ENCODE results near the gene POLR1H.

The POLR1H gene

DNA sequence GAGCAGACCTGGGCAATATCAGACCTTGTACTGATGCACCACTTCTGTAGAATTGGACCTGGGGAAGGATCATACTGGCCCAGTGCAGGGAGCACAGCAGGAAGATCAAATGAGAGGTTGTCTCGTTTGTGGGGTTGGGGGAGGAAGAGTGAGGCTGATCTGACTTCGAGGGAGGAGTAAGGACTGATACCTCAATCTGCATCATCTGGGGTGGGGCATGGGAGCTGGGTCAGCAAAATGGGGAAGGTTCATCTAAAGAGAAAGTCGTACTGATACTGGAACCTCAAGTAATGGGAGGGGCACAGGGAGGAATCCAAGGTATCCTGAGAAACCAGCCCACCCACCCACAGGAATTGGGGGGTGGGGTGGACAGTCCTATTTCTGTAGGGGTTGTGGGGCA lies 10.8 kb downstream of the POLR1H start:
- TF ChIP-seq, protein P1, sequence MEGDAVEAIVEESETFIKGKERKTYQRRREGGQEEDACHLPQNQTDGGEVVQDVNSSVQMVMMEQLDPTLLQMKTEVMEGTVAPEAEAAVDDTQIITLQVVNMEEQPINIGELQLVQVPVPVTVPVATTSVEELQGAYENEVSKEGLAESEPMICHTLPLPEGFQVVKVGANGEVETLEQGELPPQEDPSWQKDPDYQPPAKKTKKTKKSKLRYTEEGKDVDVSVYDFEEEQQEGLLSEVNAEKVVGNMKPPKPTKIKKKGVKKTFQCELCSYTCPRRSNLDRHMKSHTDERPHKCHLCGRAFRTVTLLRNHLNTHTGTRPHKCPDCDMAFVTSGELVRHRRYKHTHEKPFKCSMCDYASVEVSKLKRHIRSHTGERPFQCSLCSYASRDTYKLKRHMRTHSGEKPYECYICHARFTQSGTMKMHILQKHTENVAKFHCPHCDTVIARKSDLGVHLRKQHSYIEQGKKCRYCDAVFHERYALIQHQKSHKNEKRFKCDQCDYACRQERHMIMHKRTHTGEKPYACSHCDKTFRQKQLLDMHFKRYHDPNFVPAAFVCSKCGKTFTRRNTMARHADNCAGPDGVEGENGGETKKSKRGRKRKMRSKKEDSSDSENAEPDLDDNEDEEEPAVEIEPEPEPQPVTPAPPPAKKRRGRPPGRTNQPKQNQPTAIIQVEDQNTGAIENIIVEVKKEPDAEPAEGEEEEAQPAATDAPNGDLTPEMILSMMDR (IDR thresholded peaks at IDR 0.05; ENCODE audit: low read depth, low read length): no peak

DNA sequence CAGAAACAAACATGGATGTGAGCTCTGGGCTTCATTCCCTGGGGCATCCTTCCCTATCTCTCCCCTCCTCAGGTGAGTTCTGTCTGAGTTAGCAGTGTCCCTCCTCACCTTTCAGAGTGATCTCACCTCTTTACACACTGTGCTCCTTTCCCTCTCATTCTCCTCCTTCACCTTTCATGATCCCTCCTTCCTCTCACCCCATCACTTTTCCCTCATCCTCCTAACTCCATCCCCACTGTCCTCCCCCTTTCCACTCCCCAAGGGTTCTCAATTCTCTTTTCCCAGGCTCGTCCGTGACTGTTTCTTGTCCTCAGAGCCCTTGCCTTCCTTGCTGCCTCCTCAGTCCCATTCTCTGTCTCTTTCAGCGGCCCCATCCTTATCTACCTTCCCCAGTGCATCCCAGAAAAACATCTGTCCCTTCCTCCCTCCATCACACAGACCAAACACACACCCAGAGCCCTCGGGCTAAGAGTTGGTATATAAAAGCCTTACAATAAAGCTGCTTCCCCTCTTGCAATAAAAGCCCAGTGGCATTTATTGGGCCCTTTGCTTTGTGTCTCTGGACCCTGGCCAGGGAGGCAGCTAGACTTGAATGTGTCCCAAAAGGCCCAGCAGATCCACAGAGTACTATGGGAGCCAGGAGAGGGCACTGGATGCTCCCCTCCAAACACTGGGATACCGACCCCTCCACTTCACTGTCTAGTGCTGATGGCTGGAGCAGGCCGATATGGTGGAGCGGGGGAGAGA lies 12.6 kb downstream of the POLR1H start:
- no peak for DNase-seq
- Histone ChIP-seq H3K4me1 (no peaks in the 10 kb centered on the region), H3K36me3 (no peaks in the 10 kb centered on the region; the same call in 1 of the 2 replicates), H3K9me3 (no peaks in the 10 kb centered on the region), H3K4me3 (ENCODE audit: low read depth, low read length) (no peak overlapping the region), H3K27me3 (peaks cover 60% of the 10 kb centered on the region)
- TF ChIP-seq, protein P1 (IDR thresholded peaks at IDR 0.05; ENCODE audit: low read depth, low read length): no peak

More for the DNA sequence above, 10.8 kb downstream of the POLR1H start:
- no peaks in the 10 kb centered on the region; the same call in 1 of the 2 replicates for H3K9me3 ChIP-seq
- H3K4me1 ChIP-seq: peaks cover 3% of the 10 kb centered on the region; the same call in 1 of the 2 replicates
- H3K27me3 ChIP-seq: peaks cover 53% of the 10 kb centered on the region
- no peak for DNase-seq
- peak overlapping the region; percentile 17 for H3K4me3 ChIP-seq (ENCODE audit: low read depth, low read length)
- no peaks in the 10 kb centered on the region; the same call in 1 of the 2 replicates for H3K36me3 ChIP-seq

DNA sequence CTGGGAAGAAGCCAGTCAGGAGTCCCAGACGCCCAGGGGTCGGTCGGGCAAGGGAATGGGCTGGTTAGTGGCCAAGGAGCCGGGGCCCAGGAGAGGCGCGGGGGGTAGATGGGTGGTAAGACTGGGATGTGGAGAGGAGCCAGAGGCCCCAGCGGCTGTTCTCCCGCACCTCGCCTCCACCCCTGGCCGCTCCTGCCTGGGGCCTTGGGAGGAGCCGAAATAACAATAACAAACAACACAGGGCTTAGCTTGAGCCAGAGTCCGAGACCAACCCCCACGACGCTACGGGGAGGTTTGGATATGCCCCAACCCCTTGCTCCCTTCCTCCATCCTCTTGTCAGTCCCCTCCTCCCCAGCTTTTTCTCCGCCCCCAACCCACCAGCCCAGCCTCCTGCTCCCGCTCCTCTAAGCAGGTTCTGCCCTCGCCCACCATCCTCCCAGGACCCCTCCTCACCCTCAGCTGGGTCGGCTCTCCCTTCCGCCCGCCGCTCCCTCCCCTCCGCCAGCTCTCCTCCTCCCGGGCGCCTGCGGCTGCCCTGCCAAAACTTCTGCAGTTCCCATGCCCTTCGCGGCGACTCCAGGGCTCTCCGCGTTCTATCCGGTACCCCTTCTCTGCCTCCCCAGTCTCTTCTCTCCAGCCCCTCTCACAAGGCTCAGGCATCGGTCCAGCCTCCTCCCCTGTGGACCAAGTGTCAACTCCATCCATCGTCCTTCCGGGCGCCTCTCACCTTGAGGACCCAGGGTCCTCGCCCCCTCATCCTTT lies 13.4 kb downstream of the POLR1H start:
- TF ChIP-seq, protein P1 (IDR thresholded peaks at IDR 0.05; ENCODE audit: low read depth, low read length): no peak
- no peaks in the 10 kb centered on the region for H3K9me3 ChIP-seq
- no peaks in the 10 kb centered on the region; the same call in 1 of the 2 replicates for H3K36me3 ChIP-seq
- no peaks in the 10 kb centered on the region for H3K4me1 ChIP-seq
- H3K4me3 ChIP-seq (ENCODE audit: low read depth, low read length): no peak overlapping the region
- peaks cover 60% of the 10 kb centered on the region for H3K27me3 ChIP-seq
- DNase-seq: no peak

DNA sequence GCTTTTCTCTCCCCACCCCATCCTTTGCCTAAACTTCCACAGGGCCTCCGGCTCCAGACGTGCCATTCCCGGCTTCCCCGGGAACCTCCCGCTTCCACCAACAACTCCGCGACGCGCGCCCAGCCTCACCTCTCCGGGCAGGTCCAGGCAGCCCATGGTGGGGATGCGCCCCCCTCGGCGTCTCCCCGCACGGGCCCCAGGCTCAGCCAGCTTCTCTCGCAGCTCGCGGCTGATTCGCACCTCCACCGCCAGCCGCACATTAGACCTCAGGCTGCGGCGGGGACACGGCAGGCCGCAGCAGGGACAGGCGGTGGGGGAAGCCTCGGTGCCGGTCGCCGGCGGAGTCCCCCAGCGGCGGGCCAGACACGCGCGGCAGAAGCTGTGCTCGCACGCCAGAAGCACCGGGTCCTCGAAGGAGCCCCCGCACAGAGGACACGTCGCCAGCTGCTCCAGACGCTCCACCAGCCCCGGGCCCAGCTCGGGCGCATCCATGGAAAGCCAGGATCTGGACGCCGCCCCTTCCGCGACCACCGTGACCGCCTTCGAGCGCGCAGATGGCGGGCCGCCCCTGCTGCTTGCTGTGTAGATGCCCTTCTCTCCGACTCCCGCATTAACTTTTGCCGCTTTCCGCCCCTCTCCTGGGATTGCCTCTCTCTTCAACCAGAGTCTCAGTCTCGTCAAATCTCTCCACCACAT lies 14.2 kb downstream of the POLR1H start, which contains the start of gene RNF39:
Gene RNF39 (minus strand): TSS at position 676 of the 696 bp plus-strand sequence. CDS start 184 bp downstream, at position 492.
- H3K4me3 ChIP-seq (ENCODE audit: low read depth, low read length): no peak within 1 kb of the TSS

DNA sequence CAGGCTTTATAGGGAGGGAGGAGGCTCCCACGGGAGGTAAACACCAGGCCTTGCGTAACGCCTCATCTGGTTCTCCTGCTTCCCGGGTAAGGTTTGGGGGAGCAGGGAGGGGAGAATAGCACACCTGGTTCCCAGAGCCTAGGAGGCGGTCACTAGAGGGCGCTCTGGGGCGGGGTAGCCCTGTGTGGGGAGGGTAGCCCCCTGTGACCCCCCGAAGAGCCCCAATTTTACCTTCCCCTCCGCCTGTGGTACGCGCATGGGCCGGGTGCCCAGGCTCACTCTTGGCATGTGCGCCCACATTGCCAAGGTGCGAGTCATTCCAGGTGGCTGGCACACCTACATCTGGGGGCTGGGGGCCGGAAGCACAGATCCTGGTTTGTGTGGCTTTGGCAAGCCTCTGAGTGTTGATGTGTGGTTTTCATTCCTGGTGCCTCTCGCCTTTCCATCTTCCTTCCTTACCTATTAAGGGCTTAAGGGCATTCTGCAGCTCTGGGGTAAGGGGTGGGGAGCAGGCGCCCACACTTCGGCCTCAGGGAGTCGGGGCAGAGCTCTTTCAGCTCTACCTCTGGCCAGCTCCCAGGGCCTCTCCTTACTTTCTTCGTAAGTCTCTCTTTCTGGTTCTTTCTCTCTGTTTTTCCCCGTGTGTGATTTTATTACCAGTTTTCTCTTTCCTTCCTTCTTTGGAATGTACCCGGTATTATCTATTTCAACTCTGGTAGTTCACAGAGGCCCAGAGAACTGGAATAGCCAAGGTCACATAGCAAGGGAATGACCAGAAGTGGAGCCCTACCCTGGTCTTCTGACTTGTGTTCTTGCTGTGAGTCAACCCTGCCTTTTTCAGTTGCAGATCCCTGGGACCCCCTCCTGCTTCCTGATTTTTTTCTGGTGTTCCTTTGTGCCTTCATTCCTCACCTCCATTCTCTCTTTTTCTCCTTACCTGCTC lies 15.0 kb downstream of the POLR1H start:
- TF ChIP-seq, protein P1 (IDR thresholded peaks at IDR 0.05; ENCODE audit: low read depth, low read length): peak; percentile 26; the same call in 1 of the 2 replicates
- no peaks in the 10 kb centered on the region for H3K4me1 ChIP-seq
- no peaks in the 10 kb centered on the region for H3K36me3 ChIP-seq
- peaks cover 59% of the 10 kb centered on the region for H3K27me3 ChIP-seq
- H3K9me3 ChIP-seq: no peaks in the 10 kb centered on the region
- DNase-seq: no peak
- H3K4me3 ChIP-seq (ENCODE audit: low read depth, low read length): no peak overlapping the region

More for the DNA sequence above, 14.2 kb downstream of the POLR1H start, which contains the start of gene RNF39:
- no peaks in the 10 kb centered on the region; the same call in 1 of the 2 replicates for H3K36me3 ChIP-seq
- TF ChIP-seq, protein P1 (IDR thresholded peaks at IDR 0.05; ENCODE audit: low read depth, low read length): no peak
- peaks cover 60% of the 10 kb centered on the region for H3K27me3 ChIP-seq
- DNase-seq: no peak
- H3K9me3 ChIP-seq: no peaks in the 10 kb centered on the region
- no peaks in the 10 kb centered on the region for H3K4me1 ChIP-seq

All from BE2C (cell line).